ENCODE measurements around the gene RGS6. TPM values are rescaled to one million over a fixed set of nuclear protein-coding genes. Genes with fewer than 3 reads are reported as not detected.

Gene RGS6
- polyA plus RNA-seq, 3 donors, result not detected

DNA sequence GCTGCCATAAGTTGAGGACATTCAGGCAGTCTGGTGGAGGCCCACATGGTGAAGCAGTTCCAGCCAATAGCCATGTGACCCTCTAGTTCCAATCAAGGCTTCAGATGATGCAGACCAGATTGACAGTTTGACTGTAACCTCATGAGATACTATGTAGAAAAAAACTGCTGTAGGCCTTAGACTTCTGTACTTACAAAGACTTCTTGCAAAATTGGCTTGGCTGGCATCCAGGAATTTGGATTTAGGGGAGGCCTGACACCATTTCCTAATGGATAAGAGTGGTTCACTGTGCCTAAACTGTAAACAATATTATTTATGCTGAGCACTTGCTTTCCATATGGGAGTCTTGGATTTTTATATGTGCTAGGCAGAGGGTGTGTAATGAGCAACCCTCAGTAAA, 76.4 kb downstream of the RGS6 start:
- TF ChIP-seq, protein P1, sequence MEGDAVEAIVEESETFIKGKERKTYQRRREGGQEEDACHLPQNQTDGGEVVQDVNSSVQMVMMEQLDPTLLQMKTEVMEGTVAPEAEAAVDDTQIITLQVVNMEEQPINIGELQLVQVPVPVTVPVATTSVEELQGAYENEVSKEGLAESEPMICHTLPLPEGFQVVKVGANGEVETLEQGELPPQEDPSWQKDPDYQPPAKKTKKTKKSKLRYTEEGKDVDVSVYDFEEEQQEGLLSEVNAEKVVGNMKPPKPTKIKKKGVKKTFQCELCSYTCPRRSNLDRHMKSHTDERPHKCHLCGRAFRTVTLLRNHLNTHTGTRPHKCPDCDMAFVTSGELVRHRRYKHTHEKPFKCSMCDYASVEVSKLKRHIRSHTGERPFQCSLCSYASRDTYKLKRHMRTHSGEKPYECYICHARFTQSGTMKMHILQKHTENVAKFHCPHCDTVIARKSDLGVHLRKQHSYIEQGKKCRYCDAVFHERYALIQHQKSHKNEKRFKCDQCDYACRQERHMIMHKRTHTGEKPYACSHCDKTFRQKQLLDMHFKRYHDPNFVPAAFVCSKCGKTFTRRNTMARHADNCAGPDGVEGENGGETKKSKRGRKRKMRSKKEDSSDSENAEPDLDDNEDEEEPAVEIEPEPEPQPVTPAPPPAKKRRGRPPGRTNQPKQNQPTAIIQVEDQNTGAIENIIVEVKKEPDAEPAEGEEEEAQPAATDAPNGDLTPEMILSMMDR (IDR thresholded peaks at IDR 0.05), result no peak
- peaks cover 0 to 2% (median 0%) of the 10 kb centered on the region in 7 donors for H3K9me3 Mint-ChIP-seq

DNA sequence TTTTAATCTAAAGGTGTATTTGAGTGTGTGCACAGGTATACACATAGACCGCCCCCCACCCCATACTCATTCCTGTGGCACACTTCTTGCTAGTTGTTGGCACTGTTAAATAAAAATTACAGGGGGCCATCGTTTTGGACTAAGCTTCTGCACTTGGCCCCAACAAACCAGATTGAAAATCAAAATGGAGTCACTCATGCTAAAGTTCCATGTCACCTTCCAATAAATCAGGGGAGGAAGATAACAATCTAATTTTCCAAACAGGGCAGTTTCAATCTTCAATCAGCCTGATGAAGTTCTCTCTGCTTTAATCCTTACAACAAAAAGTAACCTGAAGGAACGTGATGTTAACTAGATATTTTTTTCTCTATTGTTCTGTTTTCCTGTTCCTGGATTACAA, 78.2 kb downstream of the RGS6 start:
- Histone ChIP-seq H3K4me3 (replicated peaks in 1 of 3; ENCODE audit: low read depth in 2 of 3, low read length in 3 of 3) (no peak overlapping the region), H2AFZ (ENCODE audit: insufficient read depth, low read depth, low read length, poor library complexity, severe bottlenecking) (no peak overlapping the region), H3K9ac (ENCODE audit: insufficient read depth, low read length, poor library complexity, severe bottlenecking) (no peak overlapping the region), H3K79me2 (ENCODE audit: insufficient read depth, low read length) (no peaks in the 10 kb centered on the region), H3K9me3 (replicated peaks in 1 of 2; ENCODE audit: control insufficient read depth in 1 of 2, insufficient read depth in 1 of 2, low read length in 2 of 2) (no peaks in the 10 kb centered on the region), H3K27ac (ENCODE audit: low read depth in 1 of 2, low read length in 2 of 2) (no peak overlapping the region), H4K20me1 (ENCODE audit: insufficient read depth, low read length) (no peaks in the 10 kb centered on the region), H3K4me1 (ENCODE audit: control insufficient read depth in 1 of 2, insufficient read depth in 2 of 2, low read length in 2 of 2) (no peaks in the 10 kb centered on the region), H3K36me3 (replicated peaks in 1 of 2; ENCODE audit: control insufficient read depth in 1 of 2, insufficient read depth in 2 of 2, low read length in 2 of 2) (no peaks in the 10 kb centered on the region), H3K27me3 (ENCODE audit: control insufficient read depth in 2 of 2, insufficient read depth in 2 of 2, low read length in 2 of 2) (no peaks in the 10 kb centered on the region), H3K4me2 (replicated peaks; ENCODE audit: extremely low read depth, low read length, poor library complexity, severe bottlenecking) (no peak overlapping the region)
- Mint-ChIP-seq H3K9me3 (peaks cover 0 to 6% (median 3%) of the 10 kb centered on the region in 7 donors), H3K27me3 (ENCODE audit: low read depth in 3 of 3) (no peaks in the 10 kb centered on the region), H3K27ac (no peak overlapping the region), H3K4me1 (no peaks in the 10 kb centered on the region), H3K36me3 (no peaks in the 10 kb centered on the region), H3K4me3 (no peak overlapping the region)
- TF ChIP-seq, protein P1 (IDR thresholded peaks at IDR 0.05), result no peak
- no peak for DNase-seq
- WGBS (ENCODE audit: insufficient coverage), result no CpG with 5 or more reads among the region's 3 CpGs
- intact Hi-C loops (cut with micrococcal nuclease), result no loop called here

More for the DNA sequence above, 76.4 kb downstream of the RGS6 start:
- H3K36me3 ChIP-seq (replicated peaks in 1 of 2; ENCODE audit: control insufficient read depth in 1 of 2, insufficient read depth in 2 of 2, low read length in 2 of 2), result no peaks in the 10 kb centered on the region
- no peaks in the 10 kb centered on the region for H4K20me1 ChIP-seq (ENCODE audit: insufficient read depth, low read length)
- no peaks in the 10 kb centered on the region for H3K9me3 ChIP-seq (replicated peaks in 1 of 2; ENCODE audit: control insufficient read depth in 1 of 2, insufficient read depth in 1 of 2, low read length in 2 of 2)
- H3K4me2 ChIP-seq (replicated peaks; ENCODE audit: extremely low read depth, low read length, poor library complexity, severe bottlenecking), result no peak overlapping the region
- H3K36me3 Mint-ChIP-seq, result no peaks in the 10 kb centered on the region
- no peaks in the 10 kb centered on the region for H3K27me3 Mint-ChIP-seq (ENCODE audit: low read depth in 3 of 3)
- H3K4me3 ChIP-seq (replicated peaks in 1 of 3; ENCODE audit: low read depth in 2 of 3, low read length in 3 of 3), result no peak overlapping the region
- no peaks in the 10 kb centered on the region for H3K4me1 Mint-ChIP-seq
- H3K4me1 ChIP-seq (ENCODE audit: control insufficient read depth in 1 of 2, insufficient read depth in 2 of 2, low read length in 2 of 2), result no peaks in the 10 kb centered on the region
- H3K27me3 ChIP-seq (ENCODE audit: control insufficient read depth in 2 of 2, insufficient read depth in 2 of 2, low read length in 2 of 2), result no peaks in the 10 kb centered on the region
- no peaks in the 10 kb centered on the region for H3K79me2 ChIP-seq (ENCODE audit: insufficient read depth, low read length)
- no peak overlapping the region for H3K4me3 Mint-ChIP-seq
- H3K9ac ChIP-seq (ENCODE audit: insufficient read depth, low read length, poor library complexity, severe bottlenecking), result no peak overlapping the region
- no peak overlapping the region for H3K27ac ChIP-seq (ENCODE audit: low read depth in 1 of 2, low read length in 2 of 2)
- no peak for DNase-seq
- no peak overlapping the region for H2AFZ ChIP-seq (ENCODE audit: insufficient read depth, low read depth, low read length, poor library complexity, severe bottlenecking)
- H3K27ac Mint-ChIP-seq, result no peak overlapping the region
- intact Hi-C loops (cut with micrococcal nuclease), result no loop called here
